Esophagus muscularis mucosa (tissue), 4 donors: ENCODE data around the gene MBD2. TPM values are rescaled to one million over a fixed set of nuclear protein-coding genes. Genes with fewer than 3 reads are reported as not detected.

ENCODE experiments used
- DNase-seq: peaks from one replicate; pipeline ENCODE4 v3.0.0-alpha.2; 2017; ENCODE audit errors: extremely low spot score
- H3K27ac ChIP-seq, 4 donors: fragments of 200-600 bp; sonication (generic); replicated peaks in 1 of 4; 1 replicate in 3 of 4; 2 replicates in 1 of 4; pipeline ENCODE4 v1.5.1; 2016 to 2019; ENCODE audit warnings: mild to moderate bottlenecking in 1 of 4
- H3K27me3 ChIP-seq, 4 donors: fragments of 200-600 bp; sonication (generic); one replicate each; pipeline versions ENCODE4 v1.5.1 to v1.6.0; 2016 to 2019
- H3K36me3 ChIP-seq, 4 donors: fragments of 200-600 bp; sonication (generic); one replicate each; pipeline ENCODE4 v1.5.1; 2016 to 2019
- H3K4me1 ChIP-seq, 4 donors: fragments of 200-600 bp; sonication (generic); one replicate each; pipeline ENCODE4 v1.5.1; 2016 to 2019
- H3K4me3 ChIP-seq, 4 donors: fragments of 200-600 bp; sonication (generic); 1 replicate in 2 of 4; 2 replicates in 2 of 4; pipeline ENCODE4 v1.5.1; 2016 to 2019; ENCODE audit warnings: mild to moderate bottlenecking in 4 of 4, moderate library complexity in 1 of 4
- H3K9me3 ChIP-seq, 4 donors: fragments of 200-600 bp; sonication (generic); 1 replicate in 3 of 4; 2 replicates in 1 of 4; pipeline ENCODE4 v1.5.1; 2016 to 2019
- EP300 ChIP-seq: sonication (generic); formaldehyde crosslinking; IDR thresholded peaks from one replicate; pipeline ENCODE4 v1.6.1; 2017; ENCODE audit warnings: antibody characterized with exemption
- POLR2A ChIP-seq: fragments of 450-650 bp; IDR thresholded peaks from one replicate; pipeline ENCODE4 v1.6.1; 2017; ENCODE audit warnings: antibody characterized with exemption, moderate library complexity, mild to moderate bottlenecking, low read depth
- POLR2AphosphoS5 ChIP-seq, 2 donors: sonication (generic); formaldehyde crosslinking; IDR thresholded peaks; one replicate each; pipeline ENCODE4 v1.6.1; 2017; ENCODE audit warnings: antibody characterized with exemption in 2 of 2
- WGBS: methylation state at CpG from one replicate; pipeline ENCODE4 v1.1.5; 2018; 5-methylcytosine and 5-hydroxymethylcytosine counted together
- intact Hi-C: fragments of 100-400 bp; cut with DNase I; formaldehyde crosslinking; loops from one replicate; pipeline ENCODE4 v1.15.1; 2023
- total RNA-seq, 4 donors: library from RNA; depleted of rRNA; stranded (reverse); fragments of >200 nt; gene quantifications; one replicate each; pipeline versions ENCODE4 v1.1.0 to v1.2.1, GENCODE V29; 2016
- TF ChIP-seq, protein P1 (sequence below), 3 experiments: fragments of 200-600 bp in 2 of 3; fragments of 450-650 bp in 1 of 3; sonication (generic) in 2 of 3; IDR thresholded peaks; one replicate each; pipeline ENCODE4 v1.5.1; 2017 to 2019; ENCODE audit warnings: antibody characterized with exemption in 3 of 3, mild to moderate bottlenecking in 2 of 3, moderate library complexity in 1 of 3

The MBD2 gene
- total RNA-seq, 4 donors from 2014 or later = 30.7 to 43.9 (median 40.8) TPM

DNA sequence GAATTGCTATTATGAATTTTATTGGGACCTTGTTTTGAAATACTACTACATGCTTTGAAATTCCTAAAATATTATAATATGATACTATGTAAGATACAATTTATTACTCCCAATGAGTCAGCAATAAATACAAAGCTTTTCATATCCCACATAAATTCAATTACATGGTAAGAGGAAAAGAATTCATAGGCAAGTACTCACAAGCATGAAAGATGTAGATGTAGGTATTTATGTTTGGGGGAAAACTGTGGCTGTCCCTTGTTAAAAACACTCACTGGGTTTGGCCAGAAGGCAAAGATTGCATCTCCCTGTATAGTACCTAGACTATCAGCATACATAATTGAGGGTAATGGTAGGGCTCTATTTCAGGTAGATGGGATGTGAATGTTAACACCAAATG, 90.4 kb downstream of the MBD2 start:
- H3K27me3 ChIP-seq = no peaks in the 10 kb centered on the region
- intact Hi-C loops = no loop called here
- TF ChIP-seq POLR2A (no peak), POLR2AphosphoS5 (IDR thresholded peaks at IDR 0.05) (no peak), EP300 (no peak)
- TF ChIP-seq, protein P1, sequence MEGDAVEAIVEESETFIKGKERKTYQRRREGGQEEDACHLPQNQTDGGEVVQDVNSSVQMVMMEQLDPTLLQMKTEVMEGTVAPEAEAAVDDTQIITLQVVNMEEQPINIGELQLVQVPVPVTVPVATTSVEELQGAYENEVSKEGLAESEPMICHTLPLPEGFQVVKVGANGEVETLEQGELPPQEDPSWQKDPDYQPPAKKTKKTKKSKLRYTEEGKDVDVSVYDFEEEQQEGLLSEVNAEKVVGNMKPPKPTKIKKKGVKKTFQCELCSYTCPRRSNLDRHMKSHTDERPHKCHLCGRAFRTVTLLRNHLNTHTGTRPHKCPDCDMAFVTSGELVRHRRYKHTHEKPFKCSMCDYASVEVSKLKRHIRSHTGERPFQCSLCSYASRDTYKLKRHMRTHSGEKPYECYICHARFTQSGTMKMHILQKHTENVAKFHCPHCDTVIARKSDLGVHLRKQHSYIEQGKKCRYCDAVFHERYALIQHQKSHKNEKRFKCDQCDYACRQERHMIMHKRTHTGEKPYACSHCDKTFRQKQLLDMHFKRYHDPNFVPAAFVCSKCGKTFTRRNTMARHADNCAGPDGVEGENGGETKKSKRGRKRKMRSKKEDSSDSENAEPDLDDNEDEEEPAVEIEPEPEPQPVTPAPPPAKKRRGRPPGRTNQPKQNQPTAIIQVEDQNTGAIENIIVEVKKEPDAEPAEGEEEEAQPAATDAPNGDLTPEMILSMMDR (IDR thresholded peaks at IDR 0.05) = no peak
- no peaks in the 10 kb centered on the region for H3K4me1 ChIP-seq
- H3K4me3 ChIP-seq = no peak overlapping the region
- DNase-seq = no peak
- H3K9me3 ChIP-seq = peaks cover 0 to under 1% (median 0%) of the 10 kb centered on the region in 4 donors
- H3K36me3 ChIP-seq = no peaks in the 10 kb centered on the region
- no peak overlapping the region for H3K27ac ChIP-seq

GRCh38 chr18:54130631-54131030, 93.8 kb downstream of the MBD2 start:
- DNase-seq = no peak
- H3K36me3 ChIP-seq = no peaks in the 10 kb centered on the region
- H3K4me3 ChIP-seq = no peak overlapping the region
- no peaks in the 10 kb centered on the region for H3K27me3 ChIP-seq
- no peak overlapping the region for H3K27ac ChIP-seq
- intact Hi-C loops = no loop called here
- H3K4me1 ChIP-seq = no peaks in the 10 kb centered on the region
- TF ChIP-seq, protein P1 (IDR thresholded peaks at IDR 0.05) = no peak
- TF ChIP-seq POLR2A (no peak), EP300 (no peak), POLR2AphosphoS5 (IDR thresholded peaks at IDR 0.05) (no peak)
- H3K9me3 ChIP-seq = no peaks in the 10 kb centered on the region

- TF ChIP-seq, protein P1 (IDR thresholded peaks at IDR 0.05) = no peak
- TF ChIP-seq EP300 (no peak), POLR2A (no peak), POLR2AphosphoS5 (IDR thresholded peaks at IDR 0.05) (no peak)
- Histone ChIP-seq H3K27me3 (no peaks in the 10 kb centered on the region), H3K36me3 (no peaks in the 10 kb centered on the region), H3K4me1 (no peaks in the 10 kb centered on the region), H3K27ac (no peak overlapping the region), H3K4me3 (no peak overlapping the region), H3K9me3 (no peaks in the 10 kb centered on the region)
- intact Hi-C loops = no loop called here
- no peak for DNase-seq
These were observed 94.3 kb downstream of the MBD2 start for GRCh38 chr18:54130177-54130576.

DNA sequence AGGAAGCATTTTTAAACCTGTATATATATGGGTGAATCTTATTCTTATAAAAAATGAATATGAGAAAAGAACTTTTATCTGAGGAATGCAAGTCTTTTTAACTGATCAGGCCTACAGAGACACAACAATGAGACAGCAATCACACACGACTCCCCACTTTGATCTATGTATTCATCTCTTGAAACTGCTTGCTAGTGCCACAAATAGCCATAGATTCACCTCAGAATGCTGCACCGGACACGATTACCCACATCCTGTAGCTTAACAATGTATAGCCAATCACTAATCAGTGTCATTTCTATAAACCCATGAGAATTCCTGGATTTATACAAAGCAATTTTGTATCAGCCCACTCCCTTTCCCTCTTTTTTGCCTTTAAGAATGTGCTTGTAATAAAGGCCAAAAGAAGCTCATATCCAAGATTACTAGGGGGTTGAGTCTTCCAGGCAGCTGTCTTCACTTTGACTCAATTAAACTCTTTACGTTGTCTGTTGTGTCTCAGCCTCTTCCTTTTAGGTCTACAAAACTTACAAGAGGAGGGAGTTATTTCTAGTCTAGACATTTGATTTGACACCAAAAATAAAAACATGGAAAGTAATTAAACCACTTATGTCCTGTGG, 94.9 kb downstream of the MBD2 start:
- Histone ChIP-seq H3K4me1 (no peaks in the 10 kb centered on the region), H3K27ac (no peak overlapping the region), H3K27me3 (no peaks in the 10 kb centered on the region), H3K9me3 (no peaks in the 10 kb centered on the region), H3K4me3 (no peak overlapping the region), H3K36me3 (no peaks in the 10 kb centered on the region)
- WGBS = 85% methylated on average over 4 of the region's 4 CpGs
- intact Hi-C loops = loop anchor here (10.0 kb wide), 2 partner anchors 435 to 565 kb away; no protein-coding TSS in a partner anchor
- DNase-seq = no peak
- TF ChIP-seq POLR2A = no peak
- TF ChIP-seq POLR2AphosphoS5 (IDR thresholded peaks at IDR 0.05) = no peak
- TF ChIP-seq, protein P1 (IDR thresholded peaks at IDR 0.05) = no peak
- no peak for TF ChIP-seq EP300
